Common myeloid progenitor, CD34-positive (primary cell): ENCODE results near the gene TRIP4.
A peak's percentile ranks its signal among the peaks of the same experiment; 100 is the strongest.

Experiments used
- CTCF ChIA-PET: fragments of 350-600 bp; sonication (Branson Sonifier 250); formaldehyde crosslinking; loops from one replicate; lab custom pipeline; 2021; ENCODE audit warnings: antibody characterized with exemption; lab: Charles Lee
- POLR2A ChIA-PET: fragments of 350-600 bp; sonication (Branson Sonifier 250); formaldehyde crosslinking; loops from one replicate; lab custom pipeline; 2021; ENCODE audit warnings: antibody characterized with exemption; lab: Charles Lee
- DNase-seq, 3 donors: peaks; one replicate each; pipeline versions ENCODE4 v3.0.0 to v3.0.0-alpha.2; 2013
- H3K27ac ChIP-seq, 2 experiments: 1 replicate in 1 of 2; 2 replicates in 1 of 2; pipeline ENCODE4 v1.7.0; 2013; ENCODE audit warnings: inconsistent platforms in 2 of 2, low read length in 2 of 2, mild to moderate bottlenecking in 2 of 2, low read depth in 1 of 2, moderate library complexity in 1 of 2; ENCODE audit not compliant: severe bottlenecking in 2 of 2, insufficient read depth in 1 of 2, poor library complexity in 1 of 2
- H3K27me3 ChIP-seq, 5 experiments: replicated peaks in 2 of 5; 1 replicate in 3 of 5; 2 replicates in 2 of 5; pipeline versions ENCODE4 v1.6.1 to v1.7.0; 2013; ENCODE audit warnings: low read length in 4 of 5, mild to moderate bottlenecking in 2 of 5, moderate library complexity in 2 of 5, inconsistent platforms in 1 of 5; ENCODE audit not compliant: insufficient read depth in 5 of 5, control insufficient read depth in 4 of 5
- H3K36me3 ChIP-seq, 4 experiments: 1 replicate in 2 of 4; 2 replicates in 2 of 4; pipeline versions ENCODE4 v1.6.1 to v1.7.0; 2013; ENCODE audit warnings: low read length in 3 of 4, control low read depth in 1 of 4, mild to moderate bottlenecking in 1 of 4; ENCODE audit not compliant: control insufficient read depth in 4 of 4, insufficient read depth in 4 of 4
- H3K4me1 ChIP-seq, 4 experiments: 1 replicate in 3 of 4; 2 replicates in 1 of 4; pipeline versions ENCODE4 v1.6.1 to v1.7.1; 2013; ENCODE audit warnings: low read length in 3 of 4, mild to moderate bottlenecking in 3 of 4, control low read depth in 1 of 4, inconsistent platforms in 1 of 4, moderate library complexity in 1 of 4; ENCODE audit not compliant: control insufficient read depth in 4 of 4, insufficient read depth in 4 of 4; ENCODE audit errors: control extremely low read depth in 1 of 4
- H3K4me3 ChIP-seq, 7 experiments: 1 replicate in 4 of 7; 2 replicates in 3 of 7; pipeline versions ENCODE4 v1.5.1 to v1.7.0; 2013; ENCODE audit warnings: mild to moderate bottlenecking in 7 of 7, low read length in 6 of 7, moderate library complexity in 6 of 7, inconsistent platforms in 2 of 7, low read depth in 2 of 7, control low read depth in 1 of 7; ENCODE audit not compliant: insufficient read depth in 4 of 7, control insufficient read depth in 1 of 7; ENCODE audit errors: extremely low read depth in 1 of 7
- H3K9me3 ChIP-seq, 5 experiments: 1 replicate in 4 of 5; 2 replicates in 1 of 5; pipeline versions ENCODE4 v1.6.1 to v1.7.1; 2013; ENCODE audit warnings: low read length in 4 of 5, mild to moderate bottlenecking in 2 of 5, inconsistent platforms in 1 of 5, low read depth in 1 of 5, moderate library complexity in 1 of 5; ENCODE audit not compliant: control insufficient read depth in 4 of 5, insufficient read depth in 2 of 5; ENCODE audit errors: control extremely low read depth in 1 of 5
- WGBS: methylation state at CpG from one replicate; pipeline ENCODE4 v1.1.5; 2013; ENCODE audit not compliant: insufficient coverage; 5-methylcytosine and 5-hydroxymethylcytosine counted together

TRIP4 gene

GRCh38 chr15:64503640-64504039 lies 116.0 kb downstream of the TRIP4 start:
- POLR2A ChIA-PET, result interaction anchor here (0.6 to 0.8 kb wide), 2 partner anchors 52 to 98 kb away, joined by 3 to 7 read pairs; no protein-coding TSS in a partner anchor
- H3K27ac ChIP-seq, result peak overlapping the region; percentile 5 to 72
- H3K9me3 ChIP-seq, result no peaks in the 10 kb centered on the region

More at GRCh38 chr15:64503640-64504039, 116.0 kb downstream of the TRIP4 start:
- CTCF ChIA-PET, result interaction anchor here (0.9 to 2.1 kb wide), 9 partner anchors 9 to 177 kb away, joined by 3 to 9 read pairs (median 3); no protein-coding TSS in a partner anchor
- Histone ChIP-seq H3K4me1 (peaks cover 32 to 67% (median 46%) of the 10 kb centered on the region in 4 experiments), H3K36me3 (peaks cover 2 to 51% (median 25%) of the 10 kb centered on the region in 4 experiments), H3K27me3 (no peaks in the 10 kb centered on the region), H3K4me3 (peak overlapping the region in 4 of 7 experiments; percentile 38 to 66 (median 58))
- peak in 1 of 3 donors; percentile 19 for DNase-seq
- WGBS, result 0% methylated on average over 1 of the region's 1 CpG
